Measurements from ENCODE around the gene LBX1. TPM values are rescaled to one million over a fixed set of nuclear protein-coding genes. Genes with fewer than 3 reads are reported as not detected.

The LBX1 gene
- total and polyA plus RNA-seq, 2 donors (not counting 3 experiments of a cell fraction or from before 2014, with no cell fraction given) = not detected

- Histone ChIP-seq H4K20me1 (replicated peaks; ENCODE audit: control insufficient read depth, extremely low read depth, insufficient read depth, low read length) (no peaks in the 10 kb centered on the region), H3K36me3 (ENCODE audit: control insufficient read depth in 2 of 2, extremely low read depth in 1 of 2, insufficient read depth in 2 of 2, low read length in 2 of 2) (no peaks in the 10 kb centered on the region), H3K79me2 (ENCODE audit: control insufficient read depth, insufficient read depth, low read length) (no peaks in the 10 kb centered on the region), H3K4me1 (ENCODE audit: control insufficient read depth, extremely low read depth, insufficient read depth, low read length) (no peaks in the 10 kb centered on the region), H3K27me3 (ENCODE audit: control insufficient read depth in 2 of 2, insufficient read depth in 2 of 2, low read length in 2 of 2) (peaks cover 39 to 47% of the 10 kb centered on the region in 2 experiments), H3K9me1 (replicated peaks; ENCODE audit: control insufficient read depth, extremely low read depth, insufficient read depth, low read length) (no peaks in the 10 kb centered on the region), H2AFZ (ENCODE audit: low read depth, low read length) (no peak overlapping the region), H3K9ac (replicated peaks; ENCODE audit: extremely low read depth, insufficient read depth, low read length) (no peak overlapping the region), H3K9me3 (replicated peaks; ENCODE audit: control insufficient read depth, insufficient read depth, low read length) (no peaks in the 10 kb centered on the region), H3K4me2 (ENCODE audit: insufficient read depth, low read length) (no peak overlapping the region), H3K27ac (ENCODE audit: insufficient read depth, low read depth, low read length) (no peak overlapping the region), H3K4me3 (replicated peaks in 1 of 3; ENCODE audit: insufficient read depth in 1 of 3, low read depth in 1 of 3, low read length in 3 of 3) (no peak overlapping the region)
- no TSS peak for BruUV-seq (replicated peaks)
- dilution Hi-C loops (cut with MboI; ENCODE audit: extremely low pct_ligation_motif_present, low sequenced_read_pairs) (no loop called here), intact Hi-C loops (cut with micrococcal nuclease) (no loop called here)
- DNase-seq (ENCODE audit: low read depth, low spot score) (no peak), FAIRE-seq (no peak)
- CTCF ChIA-PET = interaction anchor here (0.6 to 1.6 kb wide), 6 partner anchors 20 to 134 kb away, joined by 3 to 4 read pairs (median 4); no protein-coding TSS in a partner anchor
- TF ChIP-seq MYC (IDR thresholded peaks at IDR 0.05; ENCODE audit: low read depth, low read length) = no peak
- TF ChIP-seq POLR2AphosphoS5 (IDR thresholded peaks at IDR 0.05; ENCODE audit: insufficient read depth, low read depth, low read length) = no peak
- no peak for TF ChIP-seq JUN (IDR thresholded peaks at IDR 0.05; ENCODE audit: borderline replicate concordance, insufficient read depth, insufficient read length, low read depth)
- no peak for TF ChIP-seq FOS (IDR thresholded peaks at IDR 0.05; ENCODE audit: borderline replicate concordance, insufficient read depth, low read length)
- no peak for TF ChIP-seq POLR2A (IDR thresholded peaks at IDR 0.05; ENCODE audit: low read depth, low read length)
- TF ChIP-seq CTCF (IDR thresholded peaks at IDR 0.05; ENCODE audit: extremely low read depth in 1 of 2, insufficient read depth in 1 of 2, low read depth in 1 of 2, low read length in 2 of 2) = no peak
- TF ChIP-seq MAX (IDR thresholded peaks at IDR 0.05; ENCODE audit: insufficient read depth, insufficient read length) = no peak
- TF ChIP-seq GATA2 (IDR thresholded peaks at IDR 0.05; ENCODE audit: insufficient read depth, insufficient read length, low read depth, low read length) = no peak
- TF ChIP-seq EZH2 (IDR thresholded peaks at IDR 0.05; ENCODE audit: borderline replicate concordance, low read depth, low read length, severe bottlenecking) = no peak
- POLR2A ChIA-PET = no interaction called here
Measured at GRCh38 chr10:101244321-101245050, 15.2 kb upstream of the LBX1 start.
